ENCODE measurements around the gene TMEM258.

Gene TMEM258

GRCh38 chr11:61837411-61838005 is 45.1 kb upstream of the TMEM258 start:
- no peak overlapping the region for H3K4me3 ChIP-seq (ENCODE audit: low read length)
- DNase-seq (ENCODE audit: low read depth), result no peak
- TF ChIP-seq CTCF (conservative IDR thresholded peaks at IDR 0.05; ENCODE audit: low read depth, low read length), result no peak

- no peak overlapping the region for H3K4me3 ChIP-seq (ENCODE audit: low read length)
- TF ChIP-seq CTCF (conservative IDR thresholded peaks at IDR 0.05; ENCODE audit: low read depth, low read length), result no peak
- DNase-seq (ENCODE audit: low read depth), result no peak
These were observed 43.8 kb upstream of the TMEM258 start for GRCh38 chr11:61836193-61836592.

- no peak for DNase-seq (ENCODE audit: low read depth)
- TF ChIP-seq CTCF (conservative IDR thresholded peaks at IDR 0.05; ENCODE audit: low read depth, low read length), result no peak
- no peak overlapping the region for H3K4me3 ChIP-seq (ENCODE audit: low read length)
These were observed 42.1 kb upstream of the TMEM258 start for GRCh38 chr11:61834278-61835048.

GRCh38 chr11:61833926-61834277 is 41.5 kb upstream of the TMEM258 start:
- DNase-seq (ENCODE audit: low read depth), result no peak
- TF ChIP-seq CTCF (conservative IDR thresholded peaks at IDR 0.05; ENCODE audit: low read depth, low read length), result no peak

GRCh38 chr11:61833471-61833870 is 41.1 kb upstream of the TMEM258 start:
- no peak overlapping the region for H3K4me3 ChIP-seq (ENCODE audit: low read length)
- TF ChIP-seq CTCF (conservative IDR thresholded peaks at IDR 0.05; ENCODE audit: low read depth, low read length), result no peak
- no peak for DNase-seq (ENCODE audit: low read depth)

More at GRCh38 chr11:61833926-61834277, 41.5 kb upstream of the TMEM258 start:
- no peak overlapping the region for H3K4me3 ChIP-seq (ENCODE audit: low read length)

- no peak for DNase-seq (ENCODE audit: low read depth)
- TF ChIP-seq CTCF (conservative IDR thresholded peaks at IDR 0.05; ENCODE audit: low read depth, low read length), result no peak
- no peak overlapping the region for H3K4me3 ChIP-seq (ENCODE audit: low read length)
These were observed 40.4 kb upstream of the TMEM258 start for GRCh38 chr11:61832754-61833153.

- no peak for DNase-seq (ENCODE audit: low read depth)
- H3K4me3 ChIP-seq (ENCODE audit: low read length), result no peak overlapping the region
- TF ChIP-seq CTCF (conservative IDR thresholded peaks at IDR 0.05; ENCODE audit: low read depth, low read length), result no peak
These were observed 39.8 kb upstream of the TMEM258 start for GRCh38 chr11:61832207-61832606.

All from retinal pigment epithelial cell (primary cell).